Regular cardiac myocyte (primary cell): ENCODE measurements around the gene MZT2B. TPM values are rescaled to one million over a fixed set of nuclear protein-coding genes. Genes with fewer than 3 reads are reported as not detected.

Experiments used
- total RNA-seq: library from RNA; depleted of rRNA; stranded (reverse); fragments of >200 nt; gene quantifications from 2 replicates; pipeline ENCODE4 v1.2.3, GENCODE V29; 2014

The MZT2B gene, protein sequence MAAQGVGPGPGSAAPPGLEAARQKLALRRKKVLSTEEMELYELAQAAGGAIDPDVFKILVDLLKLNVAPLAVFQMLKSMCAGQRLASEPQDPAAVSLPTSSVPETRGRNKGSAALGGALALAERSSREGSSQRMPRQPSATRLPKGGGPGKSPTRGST
- 146 and 186 TPM in 2 replicates for total RNA-seq

GRCh38 chr2:130181880-130182682 lies at the start of gene MZT2B:
TSS of gene MZT2B (plus strand) at chr2:130182262. CDS start at chr2:130182283, 21 bp downstream.

DNA sequence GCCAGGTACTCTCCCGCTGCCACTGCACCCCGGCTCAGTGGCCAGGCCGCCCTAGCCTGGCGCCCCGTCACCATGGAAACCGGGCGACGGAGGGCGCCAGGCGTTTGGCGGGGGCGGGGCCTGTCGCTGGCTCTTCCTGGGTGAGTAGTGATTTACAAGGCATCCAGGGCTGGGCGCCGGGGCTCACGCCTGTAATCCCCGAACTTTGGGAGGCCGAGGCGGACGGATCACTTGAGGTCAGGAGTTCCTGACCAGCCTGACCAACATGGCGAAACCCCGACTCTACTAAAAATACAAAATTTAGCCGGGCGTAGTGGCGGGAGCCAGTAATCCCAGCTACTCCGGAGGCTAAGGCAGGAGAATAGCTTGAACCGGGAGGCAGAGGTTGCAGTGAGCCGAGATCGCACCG lies 37.1 kb upstream of the MZT2B start, which contains the start of gene CCDC74B:
Gene CCDC74B (minus strand): TSS at position 107 of the 409 bp plus-strand sequence. CDS start 116 bp downstream, outside the sequence.

DNA sequence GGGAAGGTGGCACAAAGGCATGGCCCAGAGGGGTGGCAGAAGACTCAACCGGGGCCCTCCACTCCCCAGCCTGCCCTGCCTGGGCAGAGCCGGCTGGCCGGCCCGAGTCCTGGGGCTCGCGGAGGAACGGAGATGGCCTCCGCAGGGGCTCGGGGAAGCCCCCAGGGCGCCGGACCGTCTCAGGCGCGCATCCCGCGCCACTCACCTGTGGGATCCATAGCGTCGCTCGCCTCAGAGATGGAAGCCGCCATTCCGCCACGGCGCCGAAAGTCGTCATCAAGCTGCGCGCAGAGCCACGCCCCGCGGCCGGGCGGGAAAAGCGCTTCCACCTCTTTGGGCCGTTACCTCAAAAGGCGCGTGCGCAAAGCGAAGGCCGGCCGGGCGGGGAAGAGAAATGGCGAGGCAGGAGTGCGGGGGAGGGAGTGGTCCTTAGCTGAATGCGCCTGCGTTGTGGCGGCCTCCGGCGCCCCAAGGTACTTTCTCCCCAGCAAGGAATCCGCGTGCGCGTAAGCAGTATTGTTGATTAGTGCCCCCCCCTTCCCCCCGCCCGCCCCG lies 660 bp upstream of the MZT2B start, which contains the start of gene SMPD4:
Gene SMPD4 (minus strand): TSS at position 278 of the 555 bp plus-strand sequence. CDS start 5,010 bp downstream, outside the sequence.

GRCh38 chr2:130198343-130198742 lies 16.3 kb downstream of the MZT2B start, which contains the start of gene TUBA3E:
TSS of gene TUBA3E (minus strand) at chr2:130198439. CDS start at chr2:130198360, 79 bp downstream.

Other genes with a start within 250 kb of the MZT2B start
- under 0.01 TPM in 1 of 2 replicates, not detected in the other for gene RAB6C, start 202.6 kb upstream of the MZT2B start, total RNA-seq
- gene POTEF, start 53.0 kb upstream of the MZT2B start, total RNA-seq, result not detected in 2 replicates
- 1.5 and 2.3 TPM in 2 replicates for gene CCDC74B, start 37.1 kb upstream of the MZT2B start, total RNA-seq
- gene SMPD4, start 660 bp upstream of the MZT2B start, total RNA-seq, result 10.4 and 19.7 TPM in 2 replicates
- not detected in 2 replicates for gene TUBA3E, start 16.2 kb downstream of the MZT2B start, total RNA-seq
- 89.1 and 163 TPM in 2 replicates for gene IMP4, start 160.6 kb downstream of the MZT2B start, total RNA-seq
- 10.7 and 13.0 TPM in 2 replicates for gene PTPN18, start 173.8 kb downstream of the MZT2B start, total RNA-seq